KMS-11 (cell line): ENCODE results near the gene GALE.

Experiments used
- H2AFZ ChIP-seq: fragments of 200-600 bp; sonication (generic); 2 replicates; pipeline ENCODE4 v1.6.1; 2016; ENCODE audit warnings: antibody characterized with exemption, mixed run types, low read depth
- H3K27ac ChIP-seq: fragments of 200-600 bp; sonication (generic); 2 replicates; pipeline ENCODE4 v1.6.1; 2016; ENCODE audit warnings: mild to moderate bottlenecking, mixed run types
- H3K27me3 ChIP-seq: fragments of 200-600 bp; sonication (generic); 2 replicates; pipeline ENCODE4 v1.6.1; 2017; ENCODE audit warnings: mild to moderate bottlenecking, low read depth, mixed run types, moderate library complexity; ENCODE audit not compliant: insufficient read depth
- H3K36me3 ChIP-seq: fragments of 200-600 bp; sonication (generic); 2 replicates; pipeline ENCODE4 v1.6.1; 2017; ENCODE audit warnings: mild to moderate bottlenecking, mixed run types; ENCODE audit not compliant: insufficient read depth
- H3K4me1 ChIP-seq: fragments of 200-600 bp; sonication (generic); 2 replicates; pipeline ENCODE4 v1.6.1; 2016; ENCODE audit warnings: mild to moderate bottlenecking, low read depth, mixed run types; ENCODE audit not compliant: poor library complexity, severe bottlenecking
- H3K4me2 ChIP-seq: fragments of 200-600 bp; sonication (generic); 2 replicates; pipeline ENCODE4 v1.7.0; 2016; ENCODE audit warnings: mild to moderate bottlenecking, mixed run types
- H3K4me3 ChIP-seq: fragments of 200-600 bp; sonication (generic); IDR thresholded peaks from 2 replicates; pipeline ENCODE4 v1.6.1; 2017; ENCODE audit warnings: low read depth, low read length, mixed read lengths; ENCODE audit not compliant: insufficient read depth
- H3K79me2 ChIP-seq: fragments of 200-600 bp; sonication (generic); 2 replicates; pipeline ENCODE4 v1.6.1; 2016; ENCODE audit warnings: low read depth, mixed run types; ENCODE audit not compliant: insufficient read depth
- H3K9ac ChIP-seq: fragments of 200-600 bp; sonication (generic); 2 replicates; pipeline ENCODE4 v1.6.1; 2016; ENCODE audit warnings: mild to moderate bottlenecking, mixed run types
- H4K20me1 ChIP-seq: fragments of 200-600 bp; sonication (generic); 2 replicates; pipeline ENCODE4 v1.6.1; 2016; ENCODE audit warnings: mild to moderate bottlenecking, mixed run types; ENCODE audit not compliant: insufficient read depth
- CTCF ChIP-seq: fragments of 200-600 bp; sonication (generic); conservative IDR thresholded peaks from 2 replicates; pipeline ENCODE4 v1.6.1; 2017; ENCODE audit warnings: low read depth, mild to moderate bottlenecking, antibody characterized with exemption, low read length, moderate library complexity, mixed read lengths

The GALE gene

DNA sequence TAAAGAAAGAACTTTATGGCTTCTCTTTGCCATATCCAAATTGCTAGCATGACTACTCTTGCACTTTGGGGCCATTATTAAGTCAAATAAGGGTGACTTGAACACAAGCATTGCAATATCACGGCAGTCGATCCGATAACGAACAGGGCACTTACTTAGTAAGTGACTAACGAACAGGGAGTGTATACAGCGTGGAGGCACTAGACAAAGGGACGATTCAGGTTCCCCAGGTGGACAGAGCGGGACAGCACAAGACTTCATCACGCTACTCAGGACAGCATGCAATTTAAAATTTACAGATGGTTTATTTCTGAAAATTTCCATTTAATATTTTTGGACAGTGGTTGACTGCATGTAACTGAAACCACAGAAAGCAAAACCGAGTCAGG is 27.7 kb downstream of the GALE start:
- Histone ChIP-seq H4K20me1 (no peaks in the 10 kb centered on the region), H3K79me2 (no peaks in the 10 kb centered on the region), H3K36me3 (no peaks in the 10 kb centered on the region), H3K4me1 (peaks cover 39% of the 10 kb centered on the region), H3K4me3 (no peak overlapping the region), H3K27ac (no peak overlapping the region), H2AFZ (no peak overlapping the region), H3K9ac (no peak overlapping the region), H3K27me3 (no peaks in the 10 kb centered on the region), H3K4me2 (no peak overlapping the region; the same call in 1 of the 2 replicates)
- TF ChIP-seq CTCF = no peak

DNA sequence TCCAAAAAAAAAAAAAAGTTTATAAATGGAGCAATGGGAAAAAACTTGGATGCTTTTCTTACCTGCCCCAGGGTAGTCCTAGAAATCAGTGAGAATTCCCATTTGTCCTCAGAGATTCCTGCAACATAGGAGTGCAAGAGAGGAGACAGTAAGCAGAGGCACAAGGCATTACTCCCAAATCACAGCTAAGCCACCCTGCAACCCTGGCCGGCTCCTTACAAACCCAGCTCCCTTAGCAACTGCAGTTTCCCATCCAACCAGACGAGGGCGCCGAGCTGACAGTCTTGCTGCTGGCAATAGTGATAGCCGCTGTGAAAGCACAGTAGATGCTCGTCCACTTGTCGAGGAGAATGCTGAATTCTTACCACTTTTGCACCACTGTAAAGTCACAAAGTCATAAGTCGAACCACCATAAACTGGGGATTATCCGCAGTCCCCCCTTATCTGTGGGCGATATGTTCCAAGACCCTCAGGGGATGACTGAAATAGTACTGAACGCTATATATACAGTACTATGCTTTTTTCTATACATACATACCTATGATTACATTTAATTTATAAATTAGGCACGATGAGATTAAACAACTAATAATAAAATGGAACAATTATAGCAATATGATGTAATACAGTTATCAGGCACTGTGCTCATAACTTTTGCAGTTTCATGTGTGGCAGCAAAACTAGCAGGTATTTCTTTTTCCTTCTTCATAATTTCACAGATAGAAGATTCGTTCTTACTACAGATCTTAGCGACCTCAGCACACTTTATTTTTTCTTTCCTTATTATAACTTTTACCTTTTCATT is 28.3 kb downstream of the GALE start:
- no peaks in the 10 kb centered on the region for H3K79me2 ChIP-seq
- peaks cover 36% of the 10 kb centered on the region for H3K4me1 ChIP-seq
- H3K27ac ChIP-seq = no peak overlapping the region
- H3K27me3 ChIP-seq = no peaks in the 10 kb centered on the region
- 0 out of 2 replicates have a peak overlapping the region, but pooled peaks have one; percentile 24 for H2AFZ ChIP-seq
- no peaks in the 10 kb centered on the region for H4K20me1 ChIP-seq
- H3K36me3 ChIP-seq = no peaks in the 10 kb centered on the region
- no peak overlapping the region for H3K9ac ChIP-seq
- peak; percentile 92 for TF ChIP-seq CTCF
- H3K4me2 ChIP-seq = peak overlapping the region; percentile 31
- H3K4me3 ChIP-seq = no peak overlapping the region

GRCh38 chr1:23768733-23769132 is 31.8 kb downstream of the GALE start:
- H3K4me3 ChIP-seq = no peak overlapping the region
- H3K9ac ChIP-seq = no peak overlapping the region
- no peak overlapping the region for H3K4me2 ChIP-seq
- H2AFZ ChIP-seq = no peak overlapping the region
- H3K36me3 ChIP-seq = no peaks in the 10 kb centered on the region
- no peaks in the 10 kb centered on the region for H4K20me1 ChIP-seq
- H3K79me2 ChIP-seq = no peaks in the 10 kb centered on the region
- TF ChIP-seq CTCF = no peak
- H3K4me1 ChIP-seq = peaks cover 19% of the 10 kb centered on the region
- H3K27ac ChIP-seq = no peak overlapping the region
- H3K27me3 ChIP-seq = no peaks in the 10 kb centered on the region

GRCh38 chr1:23763041-23763577 is 37.4 kb downstream of the GALE start:
- H2AFZ ChIP-seq = no peak overlapping the region
- TF ChIP-seq CTCF = no peak
- H3K9ac ChIP-seq = no peak overlapping the region
- no peaks in the 10 kb centered on the region for H3K36me3 ChIP-seq
- peaks cover 13% of the 10 kb centered on the region for H3K4me1 ChIP-seq
- no peak overlapping the region for H3K4me3 ChIP-seq
- H3K4me2 ChIP-seq = no peak overlapping the region
- H3K79me2 ChIP-seq = no peaks in the 10 kb centered on the region
- H4K20me1 ChIP-seq = no peaks in the 10 kb centered on the region
- H3K27me3 ChIP-seq = no peaks in the 10 kb centered on the region
- H3K27ac ChIP-seq = no peak overlapping the region
